Endothelial cell of umbilical vein (primary cell): ENCODE measurements around the gene MAP4K3.

Experiments
- CTCF ChIP-seq, 2 donors: IDR thresholded peaks; 1 replicate in 1 of 2; 2 replicates in 1 of 2; pipeline ENCODE4 v1.5.1; 2011; ENCODE audit warnings: low read length in 2 of 2, mild to moderate bottlenecking in 2 of 2, moderate library complexity in 2 of 2, control low read depth in 1 of 2, inconsistent platforms in 1 of 2, low read depth in 1 of 2; ENCODE audit not compliant: insufficient read depth in 1 of 2; ENCODE audit errors: extremely low read depth in 1 of 2
- EZH2 ChIP-seq: IDR thresholded peaks from 2 replicates; pipeline ENCODE4 v1.6.1; 2012; ENCODE audit warnings: borderline replicate concordance, low read depth, mild to moderate bottlenecking, moderate library complexity, low read length, inconsistent platforms; ENCODE audit not compliant: severe bottlenecking
- GATA2 ChIP-seq: IDR thresholded peaks from 2 replicates; pipeline ENCODE4 v1.7.0; 2011; ENCODE audit warnings: low read depth, mild to moderate bottlenecking, moderate library complexity, mixed read lengths, low read length; ENCODE audit not compliant: insufficient read length, insufficient read depth
- JUN ChIP-seq: IDR thresholded peaks from 2 replicates; pipeline ENCODE4 v1.6.1; 2011; ENCODE audit warnings: borderline replicate concordance, low read depth; ENCODE audit not compliant: insufficient read length, insufficient read depth
- MYC ChIP-seq: IDR thresholded peaks from one replicate; pipeline ENCODE4 v1.6.1; 2011; ENCODE audit warnings: mild to moderate bottlenecking, low read depth, low read length
- POLR2A ChIP-seq: IDR thresholded peaks from 2 replicates; pipeline ENCODE4 v1.6.1; 2012; ENCODE audit warnings: low read depth, mild to moderate bottlenecking, control low read depth, low read length

GRCh38 chr2:39377226-39377939 is 59.7 kb downstream of the MAP4K3 start:
- TF ChIP-seq CTCF (IDR thresholded peaks at IDR 0.05; ENCODE audit: extremely low read depth in 1 of 2, insufficient read depth in 1 of 2, low read depth in 1 of 2, low read length in 2 of 2) = no peak
- no peak for TF ChIP-seq POLR2A
- TF ChIP-seq EZH2 = no peak
- TF ChIP-seq MYC = no peak
- no peak for TF ChIP-seq GATA2
- no peak for TF ChIP-seq JUN
